ENCODE results near the gene FCRL6. TPM values are rescaled to one million over a fixed set of nuclear protein-coding genes. Genes with fewer than 3 reads are reported as not detected.

Gene FCRL6
- total RNA-seq, 6 experiments from 2014 or later, result not detected

GRCh38 chr1:159786966-159787365 is 15.2 kb upstream of the FCRL6 start:
- Mint-ChIP-seq H3K36me3 (ENCODE audit: low read depth) (no peaks in the 10 kb centered on the region), H3K4me3 (no peak overlapping the region), H3K9me3 (no peaks in the 10 kb centered on the region), H3K4me1 (ENCODE audit: low read depth) (peaks cover 52% of the 10 kb centered on the region), H3K27ac (no peak overlapping the region), H3K27me3 (ENCODE audit: insufficient read depth) (peaks cover 1% of the 10 kb centered on the region)
- TF ChIP-seq CTCF (IDR thresholded peaks at IDR 0.05), result no peak
- peak; percentile 45 for DNase-seq

- Mint-ChIP-seq H3K4me1 (ENCODE audit: low read depth) (peaks cover 35% of the 10 kb centered on the region), H3K4me3 (no peak overlapping the region), H3K36me3 (ENCODE audit: low read depth) (no peaks in the 10 kb centered on the region), H3K27me3 (ENCODE audit: insufficient read depth) (peaks cover 1% of the 10 kb centered on the region), H3K27ac (no peak overlapping the region), H3K9me3 (no peaks in the 10 kb centered on the region)
- DNase-seq, result no peak
- peak; percentile 84 for TF ChIP-seq CTCF (IDR thresholded peaks at IDR 0.05)
Measured at GRCh38 chr1:159790237-159790917, 11.8 kb upstream of the FCRL6 start.

- Mint-ChIP-seq H3K27ac (no peak overlapping the region), H3K36me3 (ENCODE audit: low read depth) (no peaks in the 10 kb centered on the region), H3K4me3 (no peak overlapping the region), H3K9me3 (no peaks in the 10 kb centered on the region), H3K4me1 (ENCODE audit: low read depth) (peaks cover 35% of the 10 kb centered on the region), H3K27me3 (ENCODE audit: insufficient read depth) (peaks cover 1% of the 10 kb centered on the region)
- TF ChIP-seq CTCF (IDR thresholded peaks at IDR 0.05), result no peak
- no peak for DNase-seq
Measured at GRCh38 chr1:159791031-159791430, 11.1 kb upstream of the FCRL6 start.

GRCh38 chr1:159791461-159791860 is 10.7 kb upstream of the FCRL6 start:
- Mint-ChIP-seq H3K36me3 (ENCODE audit: low read depth) (no peaks in the 10 kb centered on the region), H3K4me3 (no peak overlapping the region), H3K9me3 (no peaks in the 10 kb centered on the region), H3K27me3 (ENCODE audit: insufficient read depth) (peaks cover 1% of the 10 kb centered on the region), H3K4me1 (ENCODE audit: low read depth) (peaks cover 31% of the 10 kb centered on the region), H3K27ac (no peak overlapping the region)
- DNase-seq, result no peak
- TF ChIP-seq CTCF (IDR thresholded peaks at IDR 0.05), result no peak

GRCh38 chr1:159795534-159795933 is 6.6 kb upstream of the FCRL6 start:
- Mint-ChIP-seq H3K27me3 (ENCODE audit: insufficient read depth) (no peaks in the 10 kb centered on the region; the same call in none of the 2 replicates), H3K4me1 (ENCODE audit: low read depth) (peaks cover 40% of the 10 kb centered on the region), H3K27ac (no peak overlapping the region), H3K36me3 (ENCODE audit: low read depth) (no peaks in the 10 kb centered on the region), H3K9me3 (no peaks in the 10 kb centered on the region), H3K4me3 (no peak overlapping the region)
- TF ChIP-seq CTCF (IDR thresholded peaks at IDR 0.05), result no peak
- DNase-seq, result no peak
